HUES64 (cell line): ENCODE results near the gene KCNT2.

Source experiments
- H3K27ac ChIP-seq: 2 replicates; pipeline ENCODE4 v1.7.0; 2013; ENCODE audit warnings: low read depth, low read length, inconsistent platforms
- H3K27me3 ChIP-seq: 2 replicates; pipeline ENCODE4 v1.6.1; 2013; ENCODE audit warnings: mild to moderate bottlenecking, low read length; ENCODE audit not compliant: insufficient read depth
- H3K36me3 ChIP-seq: 2 replicates; pipeline ENCODE4 v1.6.1; 2013; ENCODE audit warnings: mild to moderate bottlenecking, low read length; ENCODE audit not compliant: insufficient read depth
- H3K4me1 ChIP-seq: 2 replicates; pipeline ENCODE4 v1.6.1; 2013; ENCODE audit warnings: mild to moderate bottlenecking, low read length, moderate library complexity; ENCODE audit not compliant: insufficient read depth
- H3K4me3 ChIP-seq: 2 replicates; pipeline ENCODE4 v1.5.1; 2013; ENCODE audit warnings: mild to moderate bottlenecking, low read length, moderate library complexity
- H3K9ac ChIP-seq: 2 replicates; pipeline ENCODE4 v1.6.1; 2013; ENCODE audit warnings: mild to moderate bottlenecking, low read depth, low read length
- H3K9me3 ChIP-seq: 2 replicates; pipeline ENCODE4 v1.6.1; 2013; ENCODE audit warnings: low read depth, low read length; ENCODE audit not compliant: insufficient read depth
- WGBS: fragments of 150-250, 120-280 bp; methylation state at CpG from one replicate; pipeline ENCODE4 v1.1.7; 2013; ENCODE audit warnings: missing lambda C conversion rate; 5-methylcytosine and 5-hydroxymethylcytosine counted together

The KCNT2 gene

GRCh38 chr1:196400478-196401451 is 207.5 kb downstream of the KCNT2 start:
- Histone ChIP-seq H3K9ac (no peak overlapping the region), H3K9me3 (no peaks in the 10 kb centered on the region), H3K36me3 (peaks cover 17% of the 10 kb centered on the region; the same call in 1 of the 2 replicates), H3K27me3 (no peaks in the 10 kb centered on the region), H3K27ac (no peak overlapping the region), H3K4me1 (peaks cover 9% of the 10 kb centered on the region; the same call in 1 of the 2 replicates), H3K4me3 (no peak overlapping the region)
- 99% methylated on average over 5 of the region's 7 CpGs for WGBS

- Histone ChIP-seq H3K4me3 (no peak overlapping the region), H3K36me3 (peaks cover 17% of the 10 kb centered on the region; the same call in 1 of the 2 replicates), H3K9me3 (no peaks in the 10 kb centered on the region), H3K9ac (no peak overlapping the region), H3K27me3 (no peaks in the 10 kb centered on the region), H3K4me1 (peaks cover 9% of the 10 kb centered on the region; the same call in 1 of the 2 replicates), H3K27ac (no peak overlapping the region)
- WGBS, result 93% methylated on average over 2 of the region's 2 CpGs
Measured at GRCh38 chr1:196399713-196400112, 208.5 kb downstream of the KCNT2 start.

- no peak overlapping the region for H3K9ac ChIP-seq
- H3K4me3 ChIP-seq, result no peak overlapping the region
- no peaks in the 10 kb centered on the region for H3K27me3 ChIP-seq
- H3K9me3 ChIP-seq, result no peaks in the 10 kb centered on the region
- WGBS, result 95% methylated on average over 4 of the region's 4 CpGs
- H3K27ac ChIP-seq, result no peak overlapping the region
- H3K36me3 ChIP-seq, result peaks cover 17% of the 10 kb centered on the region; the same call in 1 of the 2 replicates
- no peaks in the 10 kb centered on the region for H3K4me1 ChIP-seq
Measured at GRCh38 chr1:196393742-196394141, 214.5 kb downstream of the KCNT2 start.

- no peak overlapping the region for H3K4me3 ChIP-seq
- no peaks in the 10 kb centered on the region for H3K4me1 ChIP-seq
- H3K27ac ChIP-seq, result no peak overlapping the region
- H3K36me3 ChIP-seq, result peaks cover 15% of the 10 kb centered on the region; the same call in 1 of the 2 replicates
- H3K9ac ChIP-seq, result no peak overlapping the region
- no peaks in the 10 kb centered on the region for H3K27me3 ChIP-seq
- WGBS, result 100% methylated on average over 2 of the region's 2 CpGs
- no peaks in the 10 kb centered on the region for H3K9me3 ChIP-seq
Measured at GRCh38 chr1:196393282-196393681, 215.0 kb downstream of the KCNT2 start.

- Histone ChIP-seq H3K9ac (no peak overlapping the region), H3K27me3 (no peaks in the 10 kb centered on the region), H3K9me3 (no peaks in the 10 kb centered on the region), H3K4me3 (no peak overlapping the region), H3K27ac (no peak overlapping the region), H3K36me3 (no peaks in the 10 kb centered on the region), H3K4me1 (no peaks in the 10 kb centered on the region)
- 91% methylated on average over 1 of the region's 3 CpGs for WGBS
Measured at GRCh38 chr1:196387766-196388165, 220.5 kb downstream of the KCNT2 start.

- no peaks in the 10 kb centered on the region for H3K27me3 ChIP-seq
- H3K9me3 ChIP-seq, result no peaks in the 10 kb centered on the region
- no peak overlapping the region for H3K4me3 ChIP-seq
- no peaks in the 10 kb centered on the region for H3K36me3 ChIP-seq
- H3K4me1 ChIP-seq, result no peaks in the 10 kb centered on the region
- H3K9ac ChIP-seq, result no peak overlapping the region
- WGBS, result 90% methylated on average over 4 of the region's 4 CpGs
- H3K27ac ChIP-seq, result no peak overlapping the region
Measured at GRCh38 chr1:196385109-196385508, 223.1 kb downstream of the KCNT2 start.

GRCh38 chr1:196382383-196382782 is 225.9 kb downstream of the KCNT2 start:
- no peaks in the 10 kb centered on the region for H3K36me3 ChIP-seq
- no peaks in the 10 kb centered on the region for H3K9me3 ChIP-seq
- no peaks in the 10 kb centered on the region for H3K4me1 ChIP-seq
- H3K9ac ChIP-seq, result no peak overlapping the region
- H3K27me3 ChIP-seq, result no peaks in the 10 kb centered on the region
- H3K27ac ChIP-seq, result no peak overlapping the region
- WGBS, result 96% methylated on average over 5 of the region's 6 CpGs
- H3K4me3 ChIP-seq, result no peak overlapping the region

- H3K27me3 ChIP-seq, result no peaks in the 10 kb centered on the region
- no peak overlapping the region for H3K4me3 ChIP-seq
- H3K36me3 ChIP-seq, result no peaks in the 10 kb centered on the region
- no peak overlapping the region for H3K27ac ChIP-seq
- H3K9me3 ChIP-seq, result no peaks in the 10 kb centered on the region
- H3K9ac ChIP-seq, result no peak overlapping the region
- WGBS, result 100% methylated on average over 3 of the region's 4 CpGs
- H3K4me1 ChIP-seq, result no peaks in the 10 kb centered on the region
Measured at GRCh38 chr1:196381544-196381943, 226.7 kb downstream of the KCNT2 start.

GRCh38 chr1:196380316-196380715 is 227.9 kb downstream of the KCNT2 start:
- no peaks in the 10 kb centered on the region for H3K36me3 ChIP-seq
- no peak overlapping the region for H3K27ac ChIP-seq
- H3K4me1 ChIP-seq, result no peaks in the 10 kb centered on the region
- no peaks in the 10 kb centered on the region for H3K9me3 ChIP-seq
- no peak overlapping the region for H3K4me3 ChIP-seq
- H3K9ac ChIP-seq, result no peak overlapping the region
- no CpG with 5 or more reads among the region's 1 CpG for WGBS
- H3K27me3 ChIP-seq, result no peaks in the 10 kb centered on the region

- no peaks in the 10 kb centered on the region for H3K27me3 ChIP-seq
- H3K36me3 ChIP-seq, result no peaks in the 10 kb centered on the region
- no peak overlapping the region for H3K27ac ChIP-seq
- no peaks in the 10 kb centered on the region for H3K9me3 ChIP-seq
- no peak overlapping the region for H3K9ac ChIP-seq
- no peak overlapping the region for H3K4me3 ChIP-seq
- 90% methylated on average over 3 of the region's 3 CpGs for WGBS
- peaks cover 9% of the 10 kb centered on the region for H3K4me1 ChIP-seq
Measured at GRCh38 chr1:196377811-196378210, 230.4 kb downstream of the KCNT2 start.

- no peaks in the 10 kb centered on the region for H3K9me3 ChIP-seq
- peaks cover 9% of the 10 kb centered on the region for H3K4me1 ChIP-seq
- H3K27me3 ChIP-seq, result no peaks in the 10 kb centered on the region
- H3K27ac ChIP-seq, result no peak overlapping the region
- H3K9ac ChIP-seq, result no peak overlapping the region
- H3K4me3 ChIP-seq, result no peak overlapping the region
- H3K36me3 ChIP-seq, result no peaks in the 10 kb centered on the region
- WGBS, result 97% methylated on average over 3 of the region's 4 CpGs
Measured at GRCh38 chr1:196376630-196377328, 231.5 kb downstream of the KCNT2 start.
